HepG2 (cell line): ENCODE results near the gene SCMH1. TPM values are rescaled to one million over a fixed set of nuclear protein-coding genes. Genes with fewer than 3 reads are reported as not detected.

ENCODE experiments used
- ARID3A ChIP-seq: IDR thresholded peaks from 2 replicates; pipeline ENCODE4 v1.6.1; 2012; ENCODE audit warnings: low read depth, low read length, improper control_type of control experiment
- BRCA1 ChIP-seq: sonication (generic); formaldehyde crosslinking; IDR thresholded peaks from 2 replicates; pipeline ENCODE4 v1.4.0; 2020; ENCODE audit warnings: missing genetic modification reagents
- FLYWCH1 ChIP-seq: sonication (generic); formaldehyde crosslinking; IDR thresholded peaks from 2 replicates; pipeline ENCODE4 v1.8.1; 2023; ENCODE audit warnings: mild to moderate bottlenecking, missing genetic modification reagents
- FOXO1 ChIP-seq: sonication (generic); formaldehyde crosslinking; IDR thresholded peaks from 2 replicates; pipeline ENCODE4 v1.4.0; 2020; ENCODE audit warnings: missing genetic modification reagents
- NCOA2 ChIP-seq: sonication (generic); formaldehyde crosslinking; IDR thresholded peaks from 2 replicates; pipeline ENCODE4 v1.8.0; 2022; ENCODE audit warnings: inconsistent platforms
- PBX3 ChIP-seq: sonication (generic); formaldehyde crosslinking; IDR thresholded peaks from 2 replicates; pipeline ENCODE4 v1.8.1; 2023; ENCODE audit warnings: missing genetic modification reagents, inconsistent platforms, borderline replicate concordance
- PCBP1 ChIP-seq: fragments of 200-400 bp; formaldehyde crosslinking; IDR thresholded peaks from 2 replicates; pipeline ENCODE4 v1.6.1; 2017; ENCODE audit warnings: mild to moderate bottlenecking, low read depth, low read length, borderline replicate concordance
- TIGD3 ChIP-seq: sonication (generic); formaldehyde crosslinking; IDR thresholded peaks from 2 replicates; pipeline ENCODE4 v1.5.1; 2020; ENCODE audit warnings: mild to moderate bottlenecking, missing genetic modification reagents, borderline replicate concordance
- TOE1 ChIP-seq: sonication (generic); formaldehyde crosslinking; IDR thresholded peaks from 2 replicates; pipeline ENCODE4 v1.4.0; 2020; ENCODE audit warnings: mild to moderate bottlenecking, missing genetic modification reagents
- WIZ ChIP-seq: sonication (generic); formaldehyde crosslinking; IDR thresholded peaks from 2 replicates; pipeline ENCODE4 v1.5.1; 2020; ENCODE audit warnings: mild to moderate bottlenecking, missing genetic modification reagents
- ZBTB3 ChIP-seq: sonication (generic); formaldehyde crosslinking; IDR thresholded peaks from 2 replicates; pipeline ENCODE4 v1.4.0; 2020; ENCODE audit warnings: low read depth, mild to moderate bottlenecking, moderate library complexity, missing genetic modification reagents, borderline replicate concordance
- ZNF121 ChIP-seq: sonication (generic); formaldehyde crosslinking; IDR thresholded peaks from 2 replicates; pipeline ENCODE4 v1.5.0; 2020; ENCODE audit warnings: mild to moderate bottlenecking, missing genetic modification reagents
- ZNF468 ChIP-seq: sonication (generic); formaldehyde crosslinking; IDR thresholded peaks from 2 replicates; pipeline ENCODE4 v1.8.0; 2022; ENCODE audit warnings: mild to moderate bottlenecking, moderate library complexity, missing genetic modification reagents
- polyA plus RNA-seq, 8 experiments: library from polyadenylated mRNA; depleted of rRNA in 3 of 8; stranded (reverse) in 7 of 8; unstranded in 1 of 8; fragments of >200 nt; fragmentation: Illumina TruSeq in 4 of 8; extraction: Trizol in 4 of 8; gene quantifications; 2 replicates each; pipeline versions ENCODE4 v1.2.1 to v1.2.3, GENCODE V29; 2011 to 2016; ENCODE audit warnings: low read depth in 4 of 8, missing spikeins in 1 of 8, mixed read lengths in 1 of 8; ENCODE audit not compliant: insufficient read depth in 1 of 8
- total RNA-seq, 5 experiments: library from RNA; depleted of rRNA; stranded (reverse); fragments of >200 nt; fragmentation: Illumina TruSeq; extraction: Trizol; gene quantifications; 2 replicates each; pipeline ENCODE4 v1.2.3, GENCODE V29; 2016; ENCODE audit warnings: low read depth in 1 of 5
- TF ChIP-seq, protein P1 (sequence below): sonication (generic); formaldehyde crosslinking; IDR thresholded peaks from 2 replicates; pipeline ENCODE4 v1.4.0; 2020; ENCODE audit warnings: missing genetic modification reagents, low read depth, mild to moderate bottlenecking, borderline replicate concordance
- TF ChIP-seq, protein P2 (sequence below): sonication (generic); formaldehyde crosslinking; IDR thresholded peaks from 2 replicates; pipeline ENCODE4 v1.4.0; 2020; ENCODE audit warnings: missing genetic modification reagents
- TF ChIP-seq, protein P3 (sequence below): sonication (generic); formaldehyde crosslinking; IDR thresholded peaks from 2 replicates; pipeline ENCODE4 v1.4.0; 2020; ENCODE audit warnings: missing genetic modification reagents, borderline replicate concordance

The SCMH1 gene
- total and polyA plus RNA-seq, 2 of the 13 experiments (the other 11 are each of a cell fraction or from before 2014, with no cell fraction given), result 41.8 to 52.6 TPM

DNA sequence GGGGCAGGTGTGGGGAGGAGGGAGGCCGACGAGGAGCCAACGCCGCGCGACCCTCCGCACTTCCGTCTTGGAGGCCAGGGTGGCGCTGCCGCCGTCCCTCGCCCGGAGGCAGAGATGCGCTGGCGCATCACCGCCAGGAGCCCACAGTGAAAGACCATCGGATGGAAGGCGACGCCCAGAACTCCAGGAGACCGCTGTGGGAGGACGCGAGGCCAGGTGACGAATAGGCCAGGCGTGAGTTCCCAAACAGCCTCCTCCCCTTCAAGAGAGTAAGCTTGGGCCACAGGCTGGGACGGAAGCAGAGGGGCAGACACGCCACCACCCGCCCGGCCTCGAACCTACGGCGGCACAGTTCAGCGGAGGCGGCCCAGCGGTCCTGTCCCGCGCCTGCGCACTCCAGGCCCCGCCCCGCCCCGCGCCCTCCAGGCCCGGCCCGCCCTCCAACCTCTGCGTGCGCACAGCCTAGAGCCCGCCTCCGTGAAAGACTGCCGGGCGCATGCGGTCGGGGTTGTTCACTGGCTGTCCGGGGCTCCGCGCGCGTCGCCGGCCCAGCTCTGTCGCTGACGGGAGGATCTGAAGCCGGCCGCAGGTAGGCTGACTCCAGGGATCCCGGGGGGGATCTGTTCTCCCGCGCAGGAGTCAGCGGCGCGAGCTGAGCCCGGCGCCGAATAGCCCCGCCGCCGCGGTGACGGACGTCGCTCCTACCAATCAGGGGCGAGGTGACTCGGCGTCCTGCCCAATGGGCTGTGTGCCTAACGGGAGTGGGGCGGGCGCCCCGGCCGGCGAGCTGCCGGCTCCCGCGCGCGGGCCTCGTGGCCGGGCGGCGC is 262.7 kb downstream of the SCMH1 start, which contains the start of gene CTPS1 (continued):
- TF ChIP-seq TIGD3 (CRISPR knock-in tag), result no peak
- no peak for TF ChIP-seq WIZ (CRISPR knock-in tag)
- TF ChIP-seq FOXO1, result peak; percentile 52; the same call in 1 of the 2 replicates
- no peak for TF ChIP-seq BRCA1 (CRISPR knock-in tag)
- no peak for TF ChIP-seq ZBTB3 (CRISPR knock-in tag)
- TF ChIP-seq, protein P1, sequence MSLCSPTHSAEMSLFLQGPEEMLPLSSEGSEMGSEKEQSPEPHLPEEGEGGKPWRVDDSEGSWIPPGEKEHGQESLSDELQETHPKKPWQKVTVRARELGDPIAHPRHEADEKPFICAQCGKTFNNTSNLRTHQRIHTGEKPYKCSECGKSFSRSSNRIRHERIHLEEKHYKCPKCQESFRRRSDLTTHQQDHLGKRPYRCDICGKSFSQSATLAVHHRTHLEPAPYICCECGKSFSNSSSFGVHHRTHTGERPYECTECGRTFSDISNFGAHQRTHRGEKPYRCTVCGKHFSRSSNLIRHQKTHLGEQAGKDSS (CRISPR knock-in tag), result no peak
- no peak for TF ChIP-seq ARID3A
- TF ChIP-seq ZNF121 (CRISPR knock-in tag), result no peak
- TF ChIP-seq FLYWCH1 (CRISPR knock-in tag), result no peak
- TF ChIP-seq, protein P2, sequence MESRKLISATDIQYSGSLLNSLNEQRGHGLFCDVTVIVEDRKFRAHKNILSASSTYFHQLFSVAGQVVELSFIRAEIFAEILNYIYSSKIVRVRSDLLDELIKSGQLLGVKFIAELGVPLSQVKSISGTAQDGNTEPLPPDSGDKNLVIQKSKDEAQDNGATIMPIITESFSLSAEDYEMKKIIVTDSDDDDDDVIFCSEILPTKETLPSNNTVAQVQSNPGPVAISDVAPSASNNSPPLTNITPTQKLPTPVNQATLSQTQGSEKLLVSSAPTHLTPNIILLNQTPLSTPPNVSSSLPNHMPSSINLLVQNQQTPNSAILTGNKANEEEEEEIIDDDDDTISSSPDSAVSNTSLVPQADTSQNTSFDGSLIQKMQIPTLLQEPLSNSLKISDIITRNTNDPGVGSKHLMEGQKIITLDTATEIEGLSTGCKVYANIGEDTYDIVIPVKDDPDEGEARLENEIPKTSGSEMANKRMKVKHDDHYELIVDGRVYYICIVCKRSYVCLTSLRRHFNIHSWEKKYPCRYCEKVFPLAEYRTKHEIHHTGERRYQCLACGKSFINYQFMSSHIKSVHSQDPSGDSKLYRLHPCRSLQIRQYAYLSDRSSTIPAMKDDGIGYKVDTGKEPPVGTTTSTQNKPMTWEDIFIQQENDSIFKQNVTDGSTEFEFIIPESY (CRISPR knock-in tag), result peak; percentile 86; the same call in 1 of the 2 replicates
- peak; percentile 25; the same call in 1 of the 2 replicates for TF ChIP-seq PCBP1
- no peak for TF ChIP-seq PBX3 (CRISPR knock-in tag)
- TF ChIP-seq NCOA2, result no peak
- 0 out of 2 replicates have a peak, but pooled peaks have one; percentile 32 for TF ChIP-seq ZNF468 (CRISPR knock-in tag)
- no peak for TF ChIP-seq TOE1 (CRISPR knock-in tag)
- TF ChIP-seq, protein P3, sequence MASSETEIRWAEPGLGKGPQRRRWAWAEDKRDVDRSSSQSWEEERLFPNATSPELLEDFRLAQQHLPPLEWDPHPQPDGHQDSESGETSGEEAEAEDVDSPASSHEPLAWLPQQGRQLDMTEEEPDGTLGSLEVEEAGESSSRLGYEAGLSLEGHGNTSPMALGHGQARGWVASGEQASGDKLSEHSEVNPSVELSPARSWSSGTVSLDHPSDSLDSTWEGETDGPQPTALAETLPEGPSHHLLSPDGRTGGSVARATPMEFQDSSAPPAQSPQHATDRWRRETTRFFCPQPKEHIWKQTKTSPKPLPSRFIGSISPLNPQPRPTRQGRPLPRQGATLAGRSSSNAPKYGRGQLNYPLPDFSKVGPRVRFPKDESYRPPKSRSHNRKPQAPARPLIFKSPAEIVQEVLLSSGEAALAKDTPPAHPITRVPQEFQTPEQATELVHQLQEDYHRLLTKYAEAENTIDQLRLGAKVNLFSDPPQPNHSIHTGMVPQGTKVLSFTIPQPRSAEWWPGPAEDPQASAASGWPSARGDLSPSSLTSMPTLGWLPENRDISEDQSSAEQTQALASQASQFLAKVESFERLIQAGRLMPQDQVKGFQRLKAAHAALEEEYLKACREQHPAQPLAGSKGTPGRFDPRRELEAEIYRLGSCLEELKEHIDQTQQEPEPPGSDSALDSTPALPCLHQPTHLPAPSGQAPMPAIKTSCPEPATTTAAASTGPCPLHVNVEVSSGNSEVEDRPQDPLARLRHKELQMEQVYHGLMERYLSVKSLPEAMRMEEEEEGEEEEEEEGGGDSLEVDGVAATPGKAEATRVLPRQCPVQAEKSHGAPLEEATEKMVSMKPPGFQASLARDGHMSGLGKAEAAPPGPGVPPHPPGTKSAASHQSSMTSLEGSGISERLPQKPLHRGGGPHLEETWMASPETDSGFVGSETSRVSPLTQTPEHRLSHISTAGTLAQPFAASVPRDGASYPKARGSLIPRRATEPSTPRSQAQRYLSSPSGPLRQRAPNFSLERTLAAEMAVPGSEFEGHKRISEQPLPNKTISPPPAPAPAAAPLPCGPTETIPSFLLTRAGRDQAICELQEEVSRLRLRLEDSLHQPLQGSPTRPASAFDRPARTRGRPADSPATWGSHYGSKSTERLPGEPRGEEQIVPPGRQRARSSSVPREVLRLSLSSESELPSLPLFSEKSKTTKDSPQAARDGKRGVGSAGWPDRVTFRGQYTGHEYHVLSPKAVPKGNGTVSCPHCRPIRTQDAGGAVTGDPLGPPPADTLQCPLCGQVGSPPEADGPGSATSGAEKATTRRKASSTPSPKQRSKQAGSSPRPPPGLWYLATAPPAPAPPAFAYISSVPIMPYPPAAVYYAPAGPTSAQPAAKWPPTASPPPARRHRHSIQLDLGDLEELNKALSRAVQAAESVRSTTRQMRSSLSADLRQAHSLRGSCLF, result no peak
